ENCODE measurements around the gene ZNF565. TPM values are rescaled to one million over a fixed set of nuclear protein-coding genes. Genes with fewer than 3 reads are reported as not detected.

ZNF565 gene
- total and polyA plus RNA-seq, 2 of the 13 experiments (the other 11 are each of a cell fraction or from before 2014, with no cell fraction given), result 1.8 to 5.2 TPM

GRCh38 chr19:36252047-36252446, 37.6 kb upstream of the ZNF565 start:
- no peak overlapping the region for H3K27ac ChIP-seq (ENCODE audit: extremely low read length, insufficient read depth, low read length)
- intact Hi-C loops (cut with micrococcal nuclease; ENCODE audit: unreplicated experiment) (no loop called here), in situ Hi-C loops (cut with HindIII; ENCODE audit: extremely low pct_ligation_motif_present, low pct_unique_long_range_greater_than_20kb) (no loop called here)
- H3K4me1 ChIP-seq (ENCODE audit: insufficient read depth, low read length), result no peaks in the 10 kb centered on the region
- no peak overlapping the region for H2AFZ ChIP-seq (ENCODE audit: low read length)
- H3K9me3 ChIP-seq (ENCODE audit: low read length), result no peaks in the 10 kb centered on the region
- FAIRE-seq (no peak), DNase-seq (ENCODE audit: low spot score) (no peak), ATAC-seq (no peak)
- CTCF ChIA-PET (ENCODE audit: low intra/inter-chr PET ratio, low total read pairs), result no interaction called here
- H3K27me3 ChIP-seq (ENCODE audit: control insufficient read depth in 1 of 2, insufficient read depth in 2 of 2, low read length in 2 of 2), result no peaks in the 10 kb centered on the region
- WGBS (ENCODE audit: low lambda C conversion rate), result 19% methylated on average over 1 of the region's 1 CpG
- no peaks in the 10 kb centered on the region for H3K36me3 ChIP-seq (replicated peaks in 1 of 2; ENCODE audit: control insufficient read depth in 1 of 2, insufficient read depth in 2 of 2, low read length in 2 of 2)
- no peaks in the 10 kb centered on the region for H3K79me2 ChIP-seq (ENCODE audit: insufficient read depth, low read length)
- no peak for TF ChIP-seq CREB1 (IDR thresholded peaks at IDR 0.05)
- TF ChIP-seq CREB1 (CRISPR knock-in tag; IDR thresholded peaks at IDR 0.05), result no peak
- no peak overlapping the region for H3K4me2 ChIP-seq (ENCODE audit: low read depth, low read length)
- no TSS peak for BruUV-seq (replicated peaks)
- H4K20me1 ChIP-seq (ENCODE audit: insufficient read depth, low read length), result no peaks in the 10 kb centered on the region
- no peak overlapping the region for H3K4me3 ChIP-seq (replicated peaks in 1 of 3; ENCODE audit: insufficient read depth in 1 of 3, low read depth in 2 of 3, low read length in 3 of 3)
- POLR2A ChIA-PET, result no interaction called here
- H3K9ac ChIP-seq (ENCODE audit: insufficient read depth, low read depth, low read length), result no peak overlapping the region

GRCh38 chr19:36246006-36246481, 31.6 kb upstream of the ZNF565 start:
- ChIA-PET POLR2A (no interaction called here), CTCF (ENCODE audit: low intra/inter-chr PET ratio, low total read pairs) (no interaction called here)
- intact Hi-C loops (cut with micrococcal nuclease; ENCODE audit: unreplicated experiment) (no loop called here), in situ Hi-C loops (cut with HindIII; ENCODE audit: extremely low pct_ligation_motif_present, low pct_unique_long_range_greater_than_20kb) (no loop called here)
- H3K27ac ChIP-seq (ENCODE audit: extremely low read length, insufficient read depth, low read length), result no peak overlapping the region
- DNase-seq (ENCODE audit: low spot score) (no peak), FAIRE-seq (no peak), ATAC-seq (no peak)
- BruUV-seq (replicated peaks), result no TSS peak
- no peak overlapping the region for H3K4me3 ChIP-seq (replicated peaks in 1 of 3; ENCODE audit: insufficient read depth in 1 of 3, low read depth in 2 of 3, low read length in 3 of 3)
- H3K9me3 ChIP-seq (ENCODE audit: low read length), result no peaks in the 10 kb centered on the region; the same call in 1 of the 2 replicates
- no peak overlapping the region for H2AFZ ChIP-seq (ENCODE audit: low read length)
- no peaks in the 10 kb centered on the region for H3K4me1 ChIP-seq (ENCODE audit: insufficient read depth, low read length)
- no peaks in the 10 kb centered on the region for H3K27me3 ChIP-seq (ENCODE audit: control insufficient read depth in 1 of 2, insufficient read depth in 2 of 2, low read length in 2 of 2)
- 80% methylated on average over 28 of the region's 29 CpGs for WGBS (ENCODE audit: low lambda C conversion rate)
- H3K9ac ChIP-seq (ENCODE audit: insufficient read depth, low read depth, low read length), result no peak overlapping the region
- H3K79me2 ChIP-seq (ENCODE audit: insufficient read depth, low read length), result no peaks in the 10 kb centered on the region
- no peak overlapping the region for H3K4me2 ChIP-seq (ENCODE audit: low read depth, low read length)
- TF ChIP-seq PLRG1 (conservative IDR thresholded peaks at IDR 0.05) (no peak), ZNF816 (CRISPR knock-in tag; IDR thresholded peaks at IDR 0.05; ENCODE audit: borderline replicate concordance) (no peak), DMTF1 (CRISPR knock-in tag; IDR thresholded peaks at IDR 0.05) (no peak), STAT5B (CRISPR knock-in tag; IDR thresholded peaks at IDR 0.05) (no peak)
- no peaks in the 10 kb centered on the region for H4K20me1 ChIP-seq (ENCODE audit: insufficient read depth, low read length)
- H3K36me3 ChIP-seq (replicated peaks in 1 of 2; ENCODE audit: control insufficient read depth in 1 of 2, insufficient read depth in 2 of 2, low read length in 2 of 2), result no peaks in the 10 kb centered on the region

All from HepG2 (cell line).